A549 treated with CORT108297 at 1 μM for 4 hours (cell line): Measurements from ENCODE around the gene CAVIN4. TPM values are rescaled to one million over a fixed set of nuclear protein-coding genes. Genes with fewer than 3 reads are reported as not detected.

Source experiments
- total RNA-seq: library from RNA; stranded (reverse); fragments of 200-300 nt; extraction: Qiagen RNA extraction; gene quantifications from 5 replicates; pipeline ENCODE4 v1.2.3, GENCODE V29; 2022

CAVIN4 gene, protein sequence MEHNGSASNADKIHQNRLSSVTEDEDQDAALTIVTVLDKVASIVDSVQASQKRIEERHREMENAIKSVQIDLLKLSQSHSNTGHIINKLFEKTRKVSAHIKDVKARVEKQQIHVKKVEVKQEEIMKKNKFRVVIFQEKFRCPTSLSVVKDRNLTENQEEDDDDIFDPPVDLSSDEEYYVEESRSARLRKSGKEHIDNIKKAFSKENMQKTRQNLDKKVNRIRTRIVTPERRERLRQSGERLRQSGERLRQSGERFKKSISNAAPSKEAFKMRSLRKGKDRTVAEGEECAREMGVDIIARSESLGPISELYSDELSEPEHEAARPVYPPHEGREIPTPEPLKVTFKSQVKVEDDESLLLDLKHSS
- total RNA-seq = 0.38 to 0.58 TPM (median 0.48 TPM) in 5 replicates

DNA sequence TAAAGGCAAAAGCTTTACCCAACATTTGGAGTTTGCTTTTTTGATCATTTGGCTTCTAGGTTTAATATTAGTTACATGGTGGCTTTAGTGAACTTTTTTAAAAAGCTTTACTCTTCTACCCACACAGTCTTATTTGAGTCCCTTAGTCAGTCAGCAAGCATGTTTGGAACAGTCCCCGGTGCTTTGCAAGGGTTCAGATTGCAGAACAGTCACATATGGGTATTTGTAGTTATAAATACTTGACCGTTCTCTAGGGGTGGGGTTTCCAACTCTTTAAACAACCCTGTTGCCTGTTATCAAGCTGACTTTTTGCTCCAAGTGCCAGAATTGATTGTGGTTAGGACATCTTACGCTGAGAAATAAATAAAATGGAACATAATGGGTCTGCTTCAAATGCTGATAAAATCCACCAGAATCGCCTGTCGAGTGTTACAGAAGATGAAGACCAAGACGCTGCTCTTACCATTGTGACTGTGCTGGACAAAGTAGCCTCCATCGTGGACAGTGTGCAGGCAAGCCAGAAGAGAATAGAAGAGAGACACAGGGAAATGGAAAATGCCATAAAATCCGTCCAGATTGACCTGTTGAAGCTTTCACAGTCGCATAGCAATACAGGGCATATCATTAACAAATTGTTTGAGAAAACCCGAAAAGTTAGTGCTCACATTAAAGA is at the start of gene CAVIN4:
Gene CAVIN4, plus strand, starts transcription at position 304 of the 673 bp plus-strand sequence. Its CDS starts 65 bp downstream, at position 369.

Other genes starting within 250 kb of the CAVIN4 start
- 25.0 to 31.6 TPM (median 27.3 TPM) in 5 replicates for gene TEX10, start 225.1 kb upstream of the CAVIN4 start, total RNA-seq
- 66.8 to 78.7 TPM (median 68.1 TPM) in 5 replicates for gene MSANTD3, start 150.9 kb upstream of the CAVIN4 start, total RNA-seq
- gene TMEFF1, start 104.9 kb upstream of the CAVIN4 start, total RNA-seq = 0.68 to 1.8 TPM (median 1.2 TPM) in 5 replicates